Measurements from ENCODE around the gene LAMB4. TPM values are rescaled to one million over a fixed set of nuclear protein-coding genes. Genes with fewer than 3 reads are reported as not detected.

The LAMB4 gene
- total RNA-seq, 2 donors from 2014 or later: not detected

- H3K27ac Mint-ChIP-seq: no peak overlapping the region
- H3K9me3 Mint-ChIP-seq: no peaks in the 10 kb centered on the region
Observed at GRCh38 chr7:107981466-107981865, 148.7 kb downstream of the LAMB4 start.

GRCh38 chr7:107980671-107981190, 149.4 kb downstream of the LAMB4 start:
- H3K27ac Mint-ChIP-seq: no peak overlapping the region
- H3K4me3 Mint-ChIP-seq: no peak overlapping the region
- no peak for DNase-seq (ENCODE audit: low spot score)
- H3K27me3 Mint-ChIP-seq: peaks cover 2 to 7% of the 10 kb centered on the region in 2 donors
- ATAC-seq: no peak
- no peaks in the 10 kb centered on the region for H3K9me3 Mint-ChIP-seq
- H3K4me1 Mint-ChIP-seq (ENCODE audit: low read depth in 2 of 2): no peaks in the 10 kb centered on the region
- no peaks in the 10 kb centered on the region for H3K36me3 Mint-ChIP-seq

More at GRCh38 chr7:107981466-107981865, 148.7 kb downstream of the LAMB4 start:
- ATAC-seq (no peak), DNase-seq (ENCODE audit: low spot score) (no peak)
- no peaks in the 10 kb centered on the region for H3K4me1 Mint-ChIP-seq (ENCODE audit: low read depth in 2 of 2)
- peaks cover 2 to 5% of the 10 kb centered on the region in 2 donors for H3K27me3 Mint-ChIP-seq
- no peak overlapping the region for H3K4me3 Mint-ChIP-seq
- no peaks in the 10 kb centered on the region for H3K36me3 Mint-ChIP-seq

GRCh38 chr7:107980171-107980570, 150.0 kb downstream of the LAMB4 start:
- DNase-seq (ENCODE audit: low spot score) (no peak), ATAC-seq (no peak)
- Mint-ChIP-seq H3K4me3 (no peak overlapping the region), H3K27me3 (peaks cover 8 to 10% of the 10 kb centered on the region in 2 donors), H3K9me3 (no peaks in the 10 kb centered on the region), H3K27ac (no peak overlapping the region), H3K36me3 (no peaks in the 10 kb centered on the region), H3K4me1 (ENCODE audit: low read depth in 2 of 2) (no peaks in the 10 kb centered on the region)

GRCh38 chr7:107978815-107979408, 151.2 kb downstream of the LAMB4 start:
- DNase-seq (ENCODE audit: low spot score): no peak
- no peak for ATAC-seq
- Mint-ChIP-seq H3K36me3 (no peaks in the 10 kb centered on the region), H3K4me1 (ENCODE audit: low read depth in 2 of 2) (no peaks in the 10 kb centered on the region), H3K27me3 (peaks cover 7 to 10% of the 10 kb centered on the region in 2 donors), H3K27ac (no peak overlapping the region), H3K4me3 (no peak overlapping the region), H3K9me3 (no peaks in the 10 kb centered on the region)

GRCh38 chr7:107977048-107977447, 153.1 kb downstream of the LAMB4 start:
- H3K4me3 Mint-ChIP-seq: no peak overlapping the region
- no peak overlapping the region for H3K27ac Mint-ChIP-seq
- no peak for ATAC-seq

GRCh38 chr7:107976620-107977019, 153.5 kb downstream of the LAMB4 start:
- Mint-ChIP-seq H3K4me3 (no peak overlapping the region), H3K9me3 (no peaks in the 10 kb centered on the region), H3K4me1 (ENCODE audit: low read depth in 2 of 2) (no peaks in the 10 kb centered on the region), H3K27ac (no peak overlapping the region), H3K27me3 (peaks cover 7 to 17% of the 10 kb centered on the region in 2 donors), H3K36me3 (no peaks in the 10 kb centered on the region)
- DNase-seq (ENCODE audit: low spot score) (no peak), ATAC-seq (no peak)

More at GRCh38 chr7:107977048-107977447, 153.1 kb downstream of the LAMB4 start:
- no peaks in the 10 kb centered on the region for H3K4me1 Mint-ChIP-seq (ENCODE audit: low read depth in 2 of 2)
- DNase-seq (ENCODE audit: low spot score): no peak
- no peaks in the 10 kb centered on the region for H3K9me3 Mint-ChIP-seq
- no peaks in the 10 kb centered on the region for H3K36me3 Mint-ChIP-seq
- peaks cover 7 to 17% of the 10 kb centered on the region in 2 donors for H3K27me3 Mint-ChIP-seq

- Mint-ChIP-seq H3K36me3 (no peaks in the 10 kb centered on the region), H3K27ac (no peak overlapping the region), H3K4me3 (no peak overlapping the region), H3K9me3 (no peaks in the 10 kb centered on the region), H3K27me3 (peaks cover 7 to 17% of the 10 kb centered on the region in 2 donors), H3K4me1 (ENCODE audit: low read depth in 2 of 2) (no peaks in the 10 kb centered on the region)
- ATAC-seq: no peak
- DNase-seq (ENCODE audit: low spot score): no peak
Observed at GRCh38 chr7:107975394-107976013, 154.7 kb downstream of the LAMB4 start.

- peaks cover 9 to 17% of the 10 kb centered on the region in 2 donors for H3K27me3 Mint-ChIP-seq
- no peak overlapping the region for H3K27ac Mint-ChIP-seq
- no peak overlapping the region for H3K4me3 Mint-ChIP-seq
- no peaks in the 10 kb centered on the region for H3K9me3 Mint-ChIP-seq
- no peaks in the 10 kb centered on the region for H3K36me3 Mint-ChIP-seq
- H3K4me1 Mint-ChIP-seq (ENCODE audit: low read depth in 2 of 2): no peaks in the 10 kb centered on the region
- ATAC-seq (no peak), DNase-seq (ENCODE audit: low spot score) (no peak)
Observed at GRCh38 chr7:107973861-107974260, 156.3 kb downstream of the LAMB4 start.

Other genes starting within 250 kb of the LAMB4 start
- gene DLD, start 239.2 kb downstream of the LAMB4 start, total RNA-seq: 10 to 100 TPM; 67.7 to 85.5 TPM
- gene LAMB1, start 127.2 kb downstream of the LAMB4 start, total RNA-seq: not detected